Tibial nerve (tissue), 4 donors: ENCODE measurements around the gene STIM2.

Source experiments
- CTCF ChIP-seq, 5 experiments: fragments of 200-600 bp in 3 of 5; fragments of 450-650 bp in 2 of 5; sonication (generic) in 3 of 5; IDR thresholded peaks; one replicate each; pipeline ENCODE4 v1.5.1; 2016 to 2019; ENCODE audit warnings: antibody characterized with exemption in 5 of 5, mild to moderate bottlenecking in 3 of 5, moderate library complexity in 2 of 5
- EP300 ChIP-seq, 2 donors: sonication (generic); formaldehyde crosslinking; IDR thresholded peaks; one replicate each; pipeline ENCODE4 v1.6.1; 2017; ENCODE audit warnings: antibody characterized with exemption in 2 of 2, mild to moderate bottlenecking in 1 of 2
- POLR2A ChIP-seq, 2 donors: fragments of 450-650 bp; IDR thresholded peaks; one replicate each; pipeline ENCODE4 v1.6.1; 2017; ENCODE audit warnings: antibody characterized with exemption in 2 of 2, mild to moderate bottlenecking in 2 of 2, moderate library complexity in 2 of 2

- TF ChIP-seq CTCF (IDR thresholded peaks at IDR 0.05) = no peak
- TF ChIP-seq EP300 (IDR thresholded peaks at IDR 0.05) = no peak
- TF ChIP-seq POLR2A (IDR thresholded peaks at IDR 0.05) = no peak
Observed at GRCh38 chr4:26985873-26986272, 125.2 kb downstream of the STIM2 start.
